AG04450 (cell line): ENCODE measurements around the gene MGAT4C. TPM values are rescaled to one million over a fixed set of nuclear protein-coding genes. Genes with fewer than 3 reads are reported as not detected.

ENCODE experiments used
- CTCF ChIA-PET: fragments of 300-600, 350-600 bp; formaldehyde crosslinking; extraction: SDS; loops from one replicate; lab custom pipeline; 2022; ENCODE audit warnings: antibody characterized with exemption, inconsistent platforms; lab: Charles Lee
- POLR2A ChIA-PET: fragments of 350-600 bp; formaldehyde crosslinking; extraction: SDS; loops from one replicate; lab custom pipeline; 2021; ENCODE audit warnings: antibody characterized with exemption, inconsistent platforms; lab: Yijun Ruan, JAX
- DNase-seq: peaks from one replicate; pipeline ENCODE4 v3.0.0-alpha.2; 2011; ENCODE audit warnings: low read depth, low spot score
- H3K27ac ChIP-seq: one replicate; pipeline ENCODE4 v1.5.1; 2012; ENCODE audit warnings: low read depth, low read length, control low read depth
- H3K27me3 ChIP-seq: one replicate; pipeline ENCODE4 v1.6.0; 2012; ENCODE audit warnings: low read length; ENCODE audit not compliant: control insufficient read depth, insufficient read depth
- H3K4me3 ChIP-seq: 2 replicates; pipeline ENCODE4 v1.5.1; 2011; ENCODE audit warnings: mild to moderate bottlenecking, low read depth, low read length, control low read depth
- H3K9me3 ChIP-seq: 2 replicates; pipeline ENCODE4 v1.5.1; 2012; ENCODE audit warnings: low read length; ENCODE audit not compliant: control insufficient read depth, insufficient read depth
- CTCF ChIP-seq: IDR thresholded peaks from 2 replicates; pipeline ENCODE4 v1.5.1; 2011; ENCODE audit warnings: low read depth, low read length, control low read depth, inconsistent platforms
- polyA plus RNA-seq: library from polyadenylated mRNA; depleted of rRNA; stranded (reverse); fragments of >200 nt; gene quantifications from 2 replicates; pipeline ENCODE4 v1.2.3, GENCODE V29; 2011

The MGAT4C gene
- polyA plus RNA-seq, 1 experiment: not detected

DNA sequence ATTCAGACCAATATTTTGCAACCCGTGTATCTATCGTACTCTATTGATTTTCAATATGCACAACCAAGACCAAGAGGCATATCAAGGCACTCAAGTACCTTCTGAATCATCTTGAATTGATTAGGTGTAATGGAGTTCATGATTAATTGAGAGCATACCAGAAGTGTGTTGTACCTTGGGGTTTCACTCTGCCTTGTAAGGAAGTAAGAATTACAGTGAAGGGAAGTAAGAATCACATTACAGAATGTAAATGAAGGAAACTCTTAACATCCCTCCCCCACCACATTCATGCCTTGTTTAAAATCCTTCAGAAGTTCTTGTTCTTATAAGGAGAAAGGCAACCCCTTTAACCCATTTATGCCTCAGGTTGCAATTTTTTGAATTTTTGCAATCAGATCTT lies 5.4 kb upstream of the MGAT4C start:
- no peak for DNase-seq
- no peak for TF ChIP-seq CTCF
- Histone ChIP-seq H3K4me3 (no peak overlapping the region), H3K27ac (no peak overlapping the region), H3K27me3 (no peaks in the 10 kb centered on the region), H3K9me3 (peaks cover 5% of the 10 kb centered on the region; the same call in 1 of the 2 replicates)
- ChIA-PET POLR2A (no interaction called here), CTCF (interaction anchor here (3.3 kb wide), 1 partner anchor 654 kb away, joined by 16 read pairs; no protein-coding TSS in a partner anchor)

GRCh38 chr12:86261142-86261541 lies 5.0 kb upstream of the MGAT4C start:
- no peaks in the 10 kb centered on the region for H3K27me3 ChIP-seq
- CTCF ChIA-PET: interaction anchor here (3.3 kb wide), 1 partner anchor 654 kb away, joined by 16 read pairs; no protein-coding TSS in a partner anchor
- TF ChIP-seq CTCF: no peak
- POLR2A ChIA-PET: no interaction called here
- H3K9me3 ChIP-seq: peaks cover 5% of the 10 kb centered on the region; the same call in 1 of the 2 replicates
- no peak overlapping the region for H3K27ac ChIP-seq
- no peak for DNase-seq
- no peak overlapping the region for H3K4me3 ChIP-seq

DNA sequence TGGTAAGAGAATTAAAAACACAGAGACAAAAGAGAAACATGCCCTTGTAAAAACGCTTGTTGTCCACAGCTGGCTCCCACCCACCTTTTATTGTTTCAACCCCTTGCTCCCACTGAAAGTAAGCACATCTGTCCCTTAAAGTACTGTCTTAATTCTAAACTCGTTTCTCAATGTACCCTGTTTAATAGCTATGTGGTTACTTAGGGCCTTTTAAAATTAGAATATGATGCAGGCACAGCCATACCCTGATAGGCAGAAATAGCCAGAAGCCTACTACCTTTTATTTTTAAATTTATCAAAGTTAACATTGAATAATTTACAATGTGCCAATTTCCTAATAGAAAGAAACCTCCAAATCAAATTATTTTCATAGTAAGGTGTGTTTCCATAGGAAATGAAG lies 4.0 kb upstream of the MGAT4C start:
- CTCF ChIA-PET: interaction anchor here (0.5 to 3.3 kb wide), 2 partner anchors 655 to 1397 kb away, joined by 3 to 16 read pairs; no protein-coding TSS in a partner anchor
- H3K4me3 ChIP-seq: no peak overlapping the region

DNA sequence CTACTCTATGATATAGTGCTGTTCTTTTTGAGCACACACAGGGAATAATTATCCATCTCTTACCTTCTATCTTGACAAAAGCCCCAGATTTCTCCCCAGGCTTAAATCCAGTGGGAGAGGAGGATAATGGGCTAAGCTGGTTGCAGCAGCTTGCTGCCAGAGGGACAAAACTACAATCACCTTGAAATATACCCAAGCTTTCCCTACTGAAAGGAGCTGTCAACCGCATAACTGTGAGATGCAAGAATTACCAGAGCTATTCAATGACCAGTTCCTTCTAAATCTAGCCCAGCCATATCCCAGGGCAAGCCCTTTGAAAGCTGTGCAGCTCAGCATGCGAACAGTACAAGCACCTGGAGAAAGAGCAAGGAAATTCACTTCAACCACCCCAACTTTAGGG lies 943 bp upstream of the MGAT4C start:
- ChIA-PET POLR2A (no interaction called here), CTCF (interaction anchor here (1.1 kb wide), 1 partner anchor 658 kb away, joined by 4 read pairs; no protein-coding TSS in a partner anchor)
- no peak for TF ChIP-seq CTCF
- Histone ChIP-seq H3K9me3 (no peaks in the 10 kb centered on the region), H3K27ac (no peak overlapping the region), H3K27me3 (no peaks in the 10 kb centered on the region), H3K4me3 (no peak overlapping the region)
- no peak for DNase-seq

More for the DNA sequence above, 4.0 kb upstream of the MGAT4C start:
- Histone ChIP-seq H3K27ac (no peak overlapping the region), H3K27me3 (no peaks in the 10 kb centered on the region), H3K9me3 (peaks cover 5% of the 10 kb centered on the region; the same call in 1 of the 2 replicates)
- POLR2A ChIA-PET: interaction anchor here (0.7 kb wide), 1 partner anchor 734 kb away, joined by 3 read pairs; no protein-coding TSS in a partner anchor
- TF ChIP-seq CTCF: no peak
- no peak for DNase-seq

DNA sequence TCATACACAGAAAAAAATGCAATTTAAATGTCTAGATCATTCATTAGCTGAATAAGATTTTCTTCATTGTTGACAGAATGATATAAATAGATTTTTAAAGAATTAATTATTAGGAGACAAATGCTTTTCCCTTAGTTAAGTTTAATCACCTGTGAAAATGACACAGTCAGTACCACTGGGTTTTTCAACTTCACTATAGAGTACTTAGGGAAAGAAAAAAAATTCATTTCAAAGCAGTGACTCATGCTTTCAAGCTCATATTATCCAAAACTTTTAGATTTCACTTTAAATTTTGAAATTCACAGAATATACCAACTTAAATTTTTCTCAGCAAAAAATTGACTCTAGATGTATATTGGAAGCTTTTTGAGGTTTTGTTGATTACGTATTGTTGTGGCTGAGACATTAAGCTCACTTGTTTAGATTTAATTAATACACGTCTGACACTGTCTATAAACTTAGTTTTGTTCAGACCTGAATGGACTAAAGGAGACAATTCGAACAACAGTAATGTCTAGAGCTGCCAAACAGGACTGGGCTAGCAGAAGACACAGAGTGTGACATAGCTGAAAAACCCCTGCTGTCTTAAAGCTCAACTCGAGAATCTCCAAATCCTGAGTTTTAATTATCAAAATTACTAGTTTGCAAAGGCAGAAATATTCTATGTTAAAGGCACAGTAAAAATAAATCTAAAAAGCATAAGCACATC lies 1.6 kb downstream of the MGAT4C start:
- H3K4me3 ChIP-seq: no peak overlapping the region
- no peak overlapping the region for H3K27ac ChIP-seq
- POLR2A ChIA-PET: no interaction called here
- H3K9me3 ChIP-seq: no peaks in the 10 kb centered on the region
- DNase-seq: no peak
- H3K27me3 ChIP-seq: no peaks in the 10 kb centered on the region
- CTCF ChIA-PET: interaction anchor here (1.3 kb wide), 1 partner anchor 25 kb away, joined by 3 read pairs; no protein-coding TSS in a partner anchor
- TF ChIP-seq CTCF: no peak
